GM23338 (cell line): Measurements from ENCODE around the gene COL8A1.

Experiments
- CREB1 ChIP-seq: fragments of 250-450 bp; sonication (Bioruptor Pico); IDR thresholded peaks from 2 replicates; pipeline ENCODE4 v1.5.0; 2020; ENCODE audit warnings: low read depth, mild to moderate bottlenecking, moderate library complexity
- EZH2 ChIP-seq: fragments of 200-600 bp; sonication (generic); IDR thresholded peaks from one replicate; pipeline ENCODE4 v1.8.0; 2017; ENCODE audit warnings: antibody characterized with exemption, mild to moderate bottlenecking, low read depth; ENCODE audit not compliant: unreplicated experiment
- EZH2phosphoT487 ChIP-seq: fragments of 200-600 bp; sonication (generic); IDR thresholded peaks from one replicate; pipeline ENCODE4 v1.8.1; 2018; ENCODE audit warnings: antibody characterized with exemption; ENCODE audit not compliant: unreplicated experiment
- JUNB ChIP-seq: IDR thresholded peaks from one replicate; pipeline ENCODE4 v1.6.1; 2016; ENCODE audit warnings: antibody characterized with exemption; ENCODE audit not compliant: unreplicated experiment
- NANOG ChIP-seq: IDR thresholded peaks from 2 replicates; pipeline ENCODE4 v1.6.1; 2016; ENCODE audit warnings: antibody characterized with exemption, borderline replicate concordance
- POLR2AphosphoS5 ChIP-seq: IDR thresholded peaks from 2 replicates; pipeline ENCODE4 v1.6.1; 2016; ENCODE audit warnings: antibody characterized with exemption, low read depth
- STAT1 ChIP-seq: IDR thresholded peaks from one replicate; pipeline ENCODE4 v1.6.1; 2016; ENCODE audit warnings: antibody characterized with exemption; ENCODE audit not compliant: unreplicated experiment
- TF ChIP-seq, protein P1 (sequence below), 2 experiments: fragments of 200-600 bp in 1 of 2; sonication (generic) in 1 of 2; conservative IDR thresholded peaks; 2 replicates each; pipeline versions ENCODE4 v1.5.1 to v1.6.1; 2016 to 2017; ENCODE audit warnings: antibody characterized with exemption in 2 of 2, low read depth in 2 of 2, mild to moderate bottlenecking in 2 of 2, moderate library complexity in 1 of 2
- TF ChIP-seq, protein P2 (sequence below): IDR thresholded peaks from one replicate; pipeline ENCODE4 v1.6.1; 2018; ENCODE audit warnings: antibody characterized with exemption; ENCODE audit not compliant: unreplicated experiment
- TF ChIP-seq, protein P3 (sequence below): IDR thresholded peaks from 2 replicates; pipeline ENCODE4 v1.6.1; 2016; ENCODE audit warnings: antibody characterized with exemption

DNA sequence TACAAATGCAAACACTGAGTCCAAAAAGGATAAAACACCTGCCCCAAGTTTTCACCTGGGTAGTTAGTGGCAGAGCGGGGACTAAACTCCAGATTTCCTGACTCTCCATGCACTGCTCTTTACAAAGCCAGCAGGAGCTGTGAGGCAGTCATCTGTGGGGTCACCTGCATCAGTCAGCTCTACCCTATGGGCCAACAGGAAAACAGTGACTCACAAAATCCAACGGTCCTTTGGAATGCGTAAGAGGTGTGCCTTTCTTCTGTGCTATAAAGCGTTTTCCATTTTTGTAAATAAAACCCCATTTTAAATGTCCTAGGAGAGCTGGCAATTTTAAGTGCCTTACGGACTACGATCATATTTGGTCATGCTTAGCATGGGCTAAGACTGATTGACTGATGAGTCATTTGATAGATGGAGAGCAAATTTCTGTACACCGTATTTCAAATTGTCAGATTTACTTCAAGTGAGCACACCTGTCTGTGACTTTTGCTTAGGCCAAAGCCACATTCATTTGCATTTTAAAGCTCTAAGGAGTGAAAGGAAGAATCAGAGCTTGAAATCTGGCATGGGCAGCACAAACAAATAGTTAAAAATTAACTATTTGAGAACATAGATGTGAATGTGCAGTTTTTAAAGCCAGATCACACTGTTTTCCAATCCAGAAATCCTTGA lies 4.4 kb upstream of the COL8A1 start:
- TF ChIP-seq, protein P1, sequence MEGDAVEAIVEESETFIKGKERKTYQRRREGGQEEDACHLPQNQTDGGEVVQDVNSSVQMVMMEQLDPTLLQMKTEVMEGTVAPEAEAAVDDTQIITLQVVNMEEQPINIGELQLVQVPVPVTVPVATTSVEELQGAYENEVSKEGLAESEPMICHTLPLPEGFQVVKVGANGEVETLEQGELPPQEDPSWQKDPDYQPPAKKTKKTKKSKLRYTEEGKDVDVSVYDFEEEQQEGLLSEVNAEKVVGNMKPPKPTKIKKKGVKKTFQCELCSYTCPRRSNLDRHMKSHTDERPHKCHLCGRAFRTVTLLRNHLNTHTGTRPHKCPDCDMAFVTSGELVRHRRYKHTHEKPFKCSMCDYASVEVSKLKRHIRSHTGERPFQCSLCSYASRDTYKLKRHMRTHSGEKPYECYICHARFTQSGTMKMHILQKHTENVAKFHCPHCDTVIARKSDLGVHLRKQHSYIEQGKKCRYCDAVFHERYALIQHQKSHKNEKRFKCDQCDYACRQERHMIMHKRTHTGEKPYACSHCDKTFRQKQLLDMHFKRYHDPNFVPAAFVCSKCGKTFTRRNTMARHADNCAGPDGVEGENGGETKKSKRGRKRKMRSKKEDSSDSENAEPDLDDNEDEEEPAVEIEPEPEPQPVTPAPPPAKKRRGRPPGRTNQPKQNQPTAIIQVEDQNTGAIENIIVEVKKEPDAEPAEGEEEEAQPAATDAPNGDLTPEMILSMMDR (conservative IDR thresholded peaks at IDR 0.05; ENCODE audit: low read depth in 2 of 2) = no peak
- TF ChIP-seq POLR2AphosphoS5 (no peak), EZH2 (no peak), CREB1 (no peak), EZH2phosphoT487 (no peak), STAT1 (no peak), NANOG (no peak), JUNB (no peak)
- TF ChIP-seq, protein P2, sequence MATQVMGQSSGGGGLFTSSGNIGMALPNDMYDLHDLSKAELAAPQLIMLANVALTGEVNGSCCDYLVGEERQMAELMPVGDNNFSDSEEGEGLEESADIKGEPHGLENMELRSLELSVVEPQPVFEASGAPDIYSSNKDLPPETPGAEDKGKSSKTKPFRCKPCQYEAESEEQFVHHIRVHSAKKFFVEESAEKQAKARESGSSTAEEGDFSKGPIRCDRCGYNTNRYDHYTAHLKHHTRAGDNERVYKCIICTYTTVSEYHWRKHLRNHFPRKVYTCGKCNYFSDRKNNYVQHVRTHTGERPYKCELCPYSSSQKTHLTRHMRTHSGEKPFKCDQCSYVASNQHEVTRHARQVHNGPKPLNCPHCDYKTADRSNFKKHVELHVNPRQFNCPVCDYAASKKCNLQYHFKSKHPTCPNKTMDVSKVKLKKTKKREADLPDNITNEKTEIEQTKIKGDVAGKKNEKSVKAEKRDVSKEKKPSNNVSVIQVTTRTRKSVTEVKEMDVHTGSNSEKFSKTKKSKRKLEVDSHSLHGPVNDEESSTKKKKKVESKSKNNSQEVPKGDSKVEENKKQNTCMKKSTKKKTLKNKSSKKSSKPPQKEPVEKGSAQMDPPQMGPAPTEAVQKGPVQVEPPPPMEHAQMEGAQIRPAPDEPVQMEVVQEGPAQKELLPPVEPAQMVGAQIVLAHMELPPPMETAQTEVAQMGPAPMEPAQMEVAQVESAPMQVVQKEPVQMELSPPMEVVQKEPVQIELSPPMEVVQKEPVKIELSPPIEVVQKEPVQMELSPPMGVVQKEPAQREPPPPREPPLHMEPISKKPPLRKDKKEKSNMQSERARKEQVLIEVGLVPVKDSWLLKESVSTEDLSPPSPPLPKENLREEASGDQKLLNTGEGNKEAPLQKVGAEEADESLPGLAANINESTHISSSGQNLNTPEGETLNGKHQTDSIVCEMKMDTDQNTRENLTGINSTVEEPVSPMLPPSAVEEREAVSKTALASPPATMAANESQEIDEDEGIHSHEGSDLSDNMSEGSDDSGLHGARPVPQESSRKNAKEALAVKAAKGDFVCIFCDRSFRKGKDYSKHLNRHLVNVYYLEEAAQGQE = no peak
- TF ChIP-seq, protein P3, sequence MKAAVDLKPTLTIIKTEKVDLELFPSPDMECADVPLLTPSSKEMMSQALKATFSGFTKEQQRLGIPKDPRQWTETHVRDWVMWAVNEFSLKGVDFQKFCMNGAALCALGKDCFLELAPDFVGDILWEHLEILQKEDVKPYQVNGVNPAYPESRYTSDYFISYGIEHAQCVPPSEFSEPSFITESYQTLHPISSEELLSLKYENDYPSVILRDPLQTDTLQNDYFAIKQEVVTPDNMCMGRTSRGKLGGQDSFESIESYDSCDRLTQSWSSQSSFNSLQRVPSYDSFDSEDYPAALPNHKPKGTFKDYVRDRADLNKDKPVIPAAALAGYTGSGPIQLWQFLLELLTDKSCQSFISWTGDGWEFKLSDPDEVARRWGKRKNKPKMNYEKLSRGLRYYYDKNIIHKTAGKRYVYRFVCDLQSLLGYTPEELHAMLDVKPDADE = no peak
